Stimulated activated CD8-positive, alpha-beta memory T cell treated with anti-CD3 and anti-CD28 coated beads, Interleukin-7, amount 100 ng/mL, for 1 hour (primary cell): Measurements from ENCODE around the gene C2CD2L.
"Not testable (repeated sequence)": the region's sequence is repeated elsewhere in the genome, so short reads cannot be mapped to it uniquely, and the experiment has no call there.

Experiments
- DNase-seq, 2 donors: peaks; one replicate each; pipeline ENCODE4 v3.0.0-alpha.2; 2020; ENCODE audit warnings: low read depth in 2 of 2

The C2CD2L gene

GRCh38 chr11:119093942-119094815 is 13.0 kb upstream of the C2CD2L start:
- no peak for DNase-seq

GRCh38 chr11:119094816-119095065 is 12.4 kb upstream of the C2CD2L start:
- DNase-seq = peak in 1 of 2 donors; percentile 31

GRCh38 chr11:119095066-119095880 is 11.9 kb upstream of the C2CD2L start:
- peak; percentile 98 for DNase-seq

- DNase-seq = no peak
These were observed 7.4 kb upstream of the C2CD2L start for GRCh38 chr11:119099711-119100110.

GRCh38 chr11:119100246-119100970 is 6.7 kb upstream of the C2CD2L start:
- no peak for DNase-seq

- no peak for DNase-seq
These were observed 6.0 kb upstream of the C2CD2L start for GRCh38 chr11:119100994-119101758.

- peak; percentile 59 to 72 for DNase-seq
These were observed 5.3 kb upstream of the C2CD2L start, which contains the start of gene DPAGT1 for GRCh38 chr11:119101759-119102423. TSS of gene DPAGT1 (minus strand) at chr11:119101853. CDS start at chr11:119101655, 198 bp downstream.

GRCh38 chr11:119103161-119103664 is 3.9 kb upstream of the C2CD2L start:
- not testable (repeated sequence) for DNase-seq

GRCh38 chr11:119103793-119104192 is 3.4 kb upstream of the C2CD2L start:
- no peak for DNase-seq

- DNase-seq = no peak
These were observed 498 bp downstream of the C2CD2L start for GRCh38 chr11:119107538-119108145.

- no peak for DNase-seq
These were observed 1.2 kb downstream of the C2CD2L start for GRCh38 chr11:119108146-119108856.

- no peak for DNase-seq
These were observed 1.7 kb downstream of the C2CD2L start for GRCh38 chr11:119108857-119109221.

- no peak for DNase-seq
These were observed 2.7 kb downstream of the C2CD2L start for GRCh38 chr11:119109843-119110242.

- DNase-seq = no peak
These were observed 3.3 kb downstream of the C2CD2L start for GRCh38 chr11:119110439-119110838.

GRCh38 chr11:119111361-119111925 is 4.3 kb downstream of the C2CD2L start:
- no peak for DNase-seq

GRCh38 chr11:119112314-119113020 is 5.3 kb downstream of the C2CD2L start:
- no peak for DNase-seq

GRCh38 chr11:119113716-119114115 is 6.6 kb downstream of the C2CD2L start:
- DNase-seq = no peak

GRCh38 chr11:119114351-119114750 is 7.2 kb downstream of the C2CD2L start:
- no peak for DNase-seq
